K562 (cell line): Measurements from ENCODE around the gene EEFSEC. TPM values are rescaled to one million over a fixed set of nuclear protein-coding genes. Genes with fewer than 3 reads are reported as not detected.

Experiments
- ZNF24 ChIP-seq: fragments of 450-650 bp; IDR thresholded peaks from 2 replicates; pipeline ENCODE4 v1.6.1; 2016
- ZNF77 ChIP-seq: fragments of 250-450 bp; sonication (Bioruptor Pico); IDR thresholded peaks from 2 replicates; pipeline ENCODE4 v1.5.0; 2020
- polyA plus RNA-seq, 8 experiments: library from polyadenylated mRNA; depleted of rRNA in 4 of 8; stranded (reverse) in 5 of 8; unstranded in 3 of 8; fragments of >200 nt; fragmentation: Nextera tagmentation in 2 of 8; fragmentation: Illumina TruSeq in 1 of 8; extraction: Ambion mirVana in 2 of 8; extraction: Trizol in 1 of 8; gene quantifications; 2 replicates each; pipeline versions ENCODE4 v1.2.1 to v1.2.3, GENCODE V29; 2011 to 2014; ENCODE audit warnings: inconsistent platforms in 1 of 8, missing spikeins in 1 of 8
- total RNA-seq, 7 experiments: library from RNA; depleted of rRNA in 6 of 7; stranded (reverse); fragments of >200 nt in 6 of 7; fragmentation: Illumina TruSeq in 2 of 7; extraction: Trizol in 2 of 7; gene quantifications; 2 replicates each; pipeline versions ENCODE4 v1.2.1 to v1.2.3, GENCODE V29; 2011 to 2021; ENCODE audit warnings: low replicate concordance in 1 of 7
- TF ChIP-seq, protein P1 (sequence below): fragments of 200-600 bp; sonication (generic); IDR thresholded peaks from one replicate; pipeline ENCODE4 v1.6.1; 2012; ENCODE audit warnings: mild to moderate bottlenecking, low read depth, low read length, inconsistent platforms
- TF ChIP-seq, protein P2 (sequence below): sonication (generic); formaldehyde crosslinking; IDR thresholded peaks from 2 replicates; pipeline ENCODE4 v1.8.0; 2022; ENCODE audit warnings: mild to moderate bottlenecking, missing genetic modification reagents
- TF ChIP-seq, protein P3 (sequence below): fragments of 450-650 bp; IDR thresholded peaks from 2 replicates; pipeline ENCODE4 v1.6.1; 2016; ENCODE audit warnings: mild to moderate bottlenecking, moderate library complexity

The EEFSEC gene
- total and polyA plus RNA-seq, 9 of the 15 experiments (the other 6 are each of a cell fraction or from before 2014, with no cell fraction given) = 0.35 to 11.8 (median 7.7) TPM

DNA sequence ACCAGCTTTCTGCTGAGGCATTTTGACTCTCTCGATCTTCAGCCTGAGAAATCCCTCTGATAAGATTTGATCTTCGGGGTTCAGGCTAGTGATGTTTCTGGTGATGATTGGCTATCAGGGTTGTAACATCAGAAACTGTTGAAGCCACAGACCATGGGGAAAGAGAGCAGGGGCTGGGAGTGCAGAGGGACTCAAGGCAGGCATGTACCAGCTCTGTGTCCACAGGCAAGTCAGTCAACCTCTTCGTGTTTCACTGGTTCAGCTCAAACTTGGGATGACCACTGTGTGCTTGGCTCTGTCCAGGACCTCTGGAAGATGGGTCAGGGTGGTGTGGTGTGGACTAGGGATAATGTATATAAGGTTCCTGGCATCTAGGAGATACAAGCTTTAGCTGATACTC is 116.5 kb downstream of the EEFSEC start (continued):
- TF ChIP-seq, protein P1, sequence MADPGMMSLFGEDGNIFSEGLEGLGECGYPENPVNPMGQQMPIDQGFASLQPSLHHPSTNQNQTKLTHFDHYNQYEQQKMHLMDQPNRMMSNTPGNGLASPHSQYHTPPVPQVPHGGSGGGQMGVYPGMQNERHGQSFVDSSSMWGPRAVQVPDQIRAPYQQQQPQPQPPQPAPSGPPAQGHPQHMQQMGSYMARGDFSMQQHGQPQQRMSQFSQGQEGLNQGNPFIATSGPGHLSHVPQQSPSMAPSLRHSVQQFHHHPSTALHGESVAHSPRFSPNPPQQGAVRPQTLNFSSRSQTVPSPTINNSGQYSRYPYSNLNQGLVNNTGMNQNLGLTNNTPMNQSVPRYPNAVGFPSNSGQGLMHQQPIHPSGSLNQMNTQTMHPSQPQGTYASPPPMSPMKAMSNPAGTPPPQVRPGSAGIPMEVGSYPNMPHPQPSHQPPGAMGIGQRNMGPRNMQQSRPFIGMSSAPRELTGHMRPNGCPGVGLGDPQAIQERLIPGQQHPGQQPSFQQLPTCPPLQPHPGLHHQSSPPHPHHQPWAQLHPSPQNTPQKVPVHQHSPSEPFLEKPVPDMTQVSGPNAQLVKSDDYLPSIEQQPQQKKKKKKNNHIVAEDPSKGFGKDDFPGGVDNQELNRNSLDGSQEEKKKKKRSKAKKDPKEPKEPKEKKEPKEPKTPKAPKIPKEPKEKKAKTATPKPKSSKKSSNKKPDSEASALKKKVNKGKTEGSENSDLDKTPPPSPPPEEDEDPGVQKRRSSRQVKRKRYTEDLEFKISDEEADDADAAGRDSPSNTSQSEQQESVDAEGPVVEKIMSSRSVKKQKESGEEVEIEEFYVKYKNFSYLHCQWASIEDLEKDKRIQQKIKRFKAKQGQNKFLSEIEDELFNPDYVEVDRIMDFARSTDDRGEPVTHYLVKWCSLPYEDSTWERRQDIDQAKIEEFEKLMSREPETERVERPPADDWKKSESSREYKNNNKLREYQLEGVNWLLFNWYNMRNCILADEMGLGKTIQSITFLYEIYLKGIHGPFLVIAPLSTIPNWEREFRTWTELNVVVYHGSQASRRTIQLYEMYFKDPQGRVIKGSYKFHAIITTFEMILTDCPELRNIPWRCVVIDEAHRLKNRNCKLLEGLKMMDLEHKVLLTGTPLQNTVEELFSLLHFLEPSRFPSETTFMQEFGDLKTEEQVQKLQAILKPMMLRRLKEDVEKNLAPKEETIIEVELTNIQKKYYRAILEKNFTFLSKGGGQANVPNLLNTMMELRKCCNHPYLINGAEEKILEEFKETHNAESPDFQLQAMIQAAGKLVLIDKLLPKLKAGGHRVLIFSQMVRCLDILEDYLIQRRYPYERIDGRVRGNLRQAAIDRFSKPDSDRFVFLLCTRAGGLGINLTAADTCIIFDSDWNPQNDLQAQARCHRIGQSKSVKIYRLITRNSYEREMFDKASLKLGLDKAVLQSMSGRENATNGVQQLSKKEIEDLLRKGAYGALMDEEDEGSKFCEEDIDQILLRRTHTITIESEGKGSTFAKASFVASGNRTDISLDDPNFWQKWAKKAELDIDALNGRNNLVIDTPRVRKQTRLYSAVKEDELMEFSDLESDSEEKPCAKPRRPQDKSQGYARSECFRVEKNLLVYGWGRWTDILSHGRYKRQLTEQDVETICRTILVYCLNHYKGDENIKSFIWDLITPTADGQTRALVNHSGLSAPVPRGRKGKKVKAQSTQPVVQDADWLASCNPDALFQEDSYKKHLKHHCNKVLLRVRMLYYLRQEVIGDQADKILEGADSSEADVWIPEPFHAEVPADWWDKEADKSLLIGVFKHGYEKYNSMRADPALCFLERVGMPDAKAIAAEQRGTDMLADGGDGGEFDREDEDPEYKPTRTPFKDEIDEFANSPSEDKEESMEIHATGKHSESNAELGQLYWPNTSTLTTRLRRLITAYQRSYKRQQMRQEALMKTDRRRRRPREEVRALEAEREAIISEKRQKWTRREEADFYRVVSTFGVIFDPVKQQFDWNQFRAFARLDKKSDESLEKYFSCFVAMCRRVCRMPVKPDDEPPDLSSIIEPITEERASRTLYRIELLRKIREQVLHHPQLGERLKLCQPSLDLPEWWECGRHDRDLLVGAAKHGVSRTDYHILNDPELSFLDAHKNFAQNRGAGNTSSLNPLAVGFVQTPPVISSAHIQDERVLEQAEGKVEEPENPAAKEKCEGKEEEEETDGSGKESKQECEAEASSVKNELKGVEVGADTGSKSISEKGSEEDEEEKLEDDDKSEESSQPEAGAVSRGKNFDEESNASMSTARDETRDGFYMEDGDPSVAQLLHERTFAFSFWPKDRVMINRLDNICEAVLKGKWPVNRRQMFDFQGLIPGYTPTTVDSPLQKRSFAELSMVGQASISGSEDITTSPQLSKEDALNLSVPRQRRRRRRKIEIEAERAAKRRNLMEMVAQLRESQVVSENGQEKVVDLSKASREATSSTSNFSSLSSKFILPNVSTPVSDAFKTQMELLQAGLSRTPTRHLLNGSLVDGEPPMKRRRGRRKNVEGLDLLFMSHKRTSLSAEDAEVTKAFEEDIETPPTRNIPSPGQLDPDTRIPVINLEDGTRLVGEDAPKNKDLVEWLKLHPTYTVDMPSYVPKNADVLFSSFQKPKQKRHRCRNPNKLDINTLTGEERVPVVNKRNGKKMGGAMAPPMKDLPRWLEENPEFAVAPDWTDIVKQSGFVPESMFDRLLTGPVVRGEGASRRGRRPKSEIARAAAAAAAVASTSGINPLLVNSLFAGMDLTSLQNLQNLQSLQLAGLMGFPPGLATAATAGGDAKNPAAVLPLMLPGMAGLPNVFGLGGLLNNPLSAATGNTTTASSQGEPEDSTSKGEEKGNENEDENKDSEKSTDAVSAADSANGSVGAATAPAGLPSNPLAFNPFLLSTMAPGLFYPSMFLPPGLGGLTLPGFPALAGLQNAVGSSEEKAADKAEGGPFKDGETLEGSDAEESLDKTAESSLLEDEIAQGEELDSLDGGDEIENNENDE = no peak
- TF ChIP-seq, protein P2, sequence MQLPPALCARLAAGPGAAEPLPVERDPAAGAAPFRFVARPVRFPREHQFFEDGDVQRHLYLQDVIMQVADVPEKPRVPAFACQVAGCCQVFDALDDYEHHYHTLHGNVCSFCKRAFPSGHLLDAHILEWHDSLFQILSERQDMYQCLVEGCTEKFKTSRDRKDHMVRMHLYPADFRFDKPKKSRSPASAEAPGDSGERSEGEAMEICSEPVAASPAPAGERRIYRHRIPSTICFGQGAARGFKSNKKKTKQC (CRISPR knock-in tag) = no peak
- no peak for TF ChIP-seq ZNF77 (CRISPR knock-in tag)
- TF ChIP-seq ZNF24 = no peak
- TF ChIP-seq, protein P3, sequence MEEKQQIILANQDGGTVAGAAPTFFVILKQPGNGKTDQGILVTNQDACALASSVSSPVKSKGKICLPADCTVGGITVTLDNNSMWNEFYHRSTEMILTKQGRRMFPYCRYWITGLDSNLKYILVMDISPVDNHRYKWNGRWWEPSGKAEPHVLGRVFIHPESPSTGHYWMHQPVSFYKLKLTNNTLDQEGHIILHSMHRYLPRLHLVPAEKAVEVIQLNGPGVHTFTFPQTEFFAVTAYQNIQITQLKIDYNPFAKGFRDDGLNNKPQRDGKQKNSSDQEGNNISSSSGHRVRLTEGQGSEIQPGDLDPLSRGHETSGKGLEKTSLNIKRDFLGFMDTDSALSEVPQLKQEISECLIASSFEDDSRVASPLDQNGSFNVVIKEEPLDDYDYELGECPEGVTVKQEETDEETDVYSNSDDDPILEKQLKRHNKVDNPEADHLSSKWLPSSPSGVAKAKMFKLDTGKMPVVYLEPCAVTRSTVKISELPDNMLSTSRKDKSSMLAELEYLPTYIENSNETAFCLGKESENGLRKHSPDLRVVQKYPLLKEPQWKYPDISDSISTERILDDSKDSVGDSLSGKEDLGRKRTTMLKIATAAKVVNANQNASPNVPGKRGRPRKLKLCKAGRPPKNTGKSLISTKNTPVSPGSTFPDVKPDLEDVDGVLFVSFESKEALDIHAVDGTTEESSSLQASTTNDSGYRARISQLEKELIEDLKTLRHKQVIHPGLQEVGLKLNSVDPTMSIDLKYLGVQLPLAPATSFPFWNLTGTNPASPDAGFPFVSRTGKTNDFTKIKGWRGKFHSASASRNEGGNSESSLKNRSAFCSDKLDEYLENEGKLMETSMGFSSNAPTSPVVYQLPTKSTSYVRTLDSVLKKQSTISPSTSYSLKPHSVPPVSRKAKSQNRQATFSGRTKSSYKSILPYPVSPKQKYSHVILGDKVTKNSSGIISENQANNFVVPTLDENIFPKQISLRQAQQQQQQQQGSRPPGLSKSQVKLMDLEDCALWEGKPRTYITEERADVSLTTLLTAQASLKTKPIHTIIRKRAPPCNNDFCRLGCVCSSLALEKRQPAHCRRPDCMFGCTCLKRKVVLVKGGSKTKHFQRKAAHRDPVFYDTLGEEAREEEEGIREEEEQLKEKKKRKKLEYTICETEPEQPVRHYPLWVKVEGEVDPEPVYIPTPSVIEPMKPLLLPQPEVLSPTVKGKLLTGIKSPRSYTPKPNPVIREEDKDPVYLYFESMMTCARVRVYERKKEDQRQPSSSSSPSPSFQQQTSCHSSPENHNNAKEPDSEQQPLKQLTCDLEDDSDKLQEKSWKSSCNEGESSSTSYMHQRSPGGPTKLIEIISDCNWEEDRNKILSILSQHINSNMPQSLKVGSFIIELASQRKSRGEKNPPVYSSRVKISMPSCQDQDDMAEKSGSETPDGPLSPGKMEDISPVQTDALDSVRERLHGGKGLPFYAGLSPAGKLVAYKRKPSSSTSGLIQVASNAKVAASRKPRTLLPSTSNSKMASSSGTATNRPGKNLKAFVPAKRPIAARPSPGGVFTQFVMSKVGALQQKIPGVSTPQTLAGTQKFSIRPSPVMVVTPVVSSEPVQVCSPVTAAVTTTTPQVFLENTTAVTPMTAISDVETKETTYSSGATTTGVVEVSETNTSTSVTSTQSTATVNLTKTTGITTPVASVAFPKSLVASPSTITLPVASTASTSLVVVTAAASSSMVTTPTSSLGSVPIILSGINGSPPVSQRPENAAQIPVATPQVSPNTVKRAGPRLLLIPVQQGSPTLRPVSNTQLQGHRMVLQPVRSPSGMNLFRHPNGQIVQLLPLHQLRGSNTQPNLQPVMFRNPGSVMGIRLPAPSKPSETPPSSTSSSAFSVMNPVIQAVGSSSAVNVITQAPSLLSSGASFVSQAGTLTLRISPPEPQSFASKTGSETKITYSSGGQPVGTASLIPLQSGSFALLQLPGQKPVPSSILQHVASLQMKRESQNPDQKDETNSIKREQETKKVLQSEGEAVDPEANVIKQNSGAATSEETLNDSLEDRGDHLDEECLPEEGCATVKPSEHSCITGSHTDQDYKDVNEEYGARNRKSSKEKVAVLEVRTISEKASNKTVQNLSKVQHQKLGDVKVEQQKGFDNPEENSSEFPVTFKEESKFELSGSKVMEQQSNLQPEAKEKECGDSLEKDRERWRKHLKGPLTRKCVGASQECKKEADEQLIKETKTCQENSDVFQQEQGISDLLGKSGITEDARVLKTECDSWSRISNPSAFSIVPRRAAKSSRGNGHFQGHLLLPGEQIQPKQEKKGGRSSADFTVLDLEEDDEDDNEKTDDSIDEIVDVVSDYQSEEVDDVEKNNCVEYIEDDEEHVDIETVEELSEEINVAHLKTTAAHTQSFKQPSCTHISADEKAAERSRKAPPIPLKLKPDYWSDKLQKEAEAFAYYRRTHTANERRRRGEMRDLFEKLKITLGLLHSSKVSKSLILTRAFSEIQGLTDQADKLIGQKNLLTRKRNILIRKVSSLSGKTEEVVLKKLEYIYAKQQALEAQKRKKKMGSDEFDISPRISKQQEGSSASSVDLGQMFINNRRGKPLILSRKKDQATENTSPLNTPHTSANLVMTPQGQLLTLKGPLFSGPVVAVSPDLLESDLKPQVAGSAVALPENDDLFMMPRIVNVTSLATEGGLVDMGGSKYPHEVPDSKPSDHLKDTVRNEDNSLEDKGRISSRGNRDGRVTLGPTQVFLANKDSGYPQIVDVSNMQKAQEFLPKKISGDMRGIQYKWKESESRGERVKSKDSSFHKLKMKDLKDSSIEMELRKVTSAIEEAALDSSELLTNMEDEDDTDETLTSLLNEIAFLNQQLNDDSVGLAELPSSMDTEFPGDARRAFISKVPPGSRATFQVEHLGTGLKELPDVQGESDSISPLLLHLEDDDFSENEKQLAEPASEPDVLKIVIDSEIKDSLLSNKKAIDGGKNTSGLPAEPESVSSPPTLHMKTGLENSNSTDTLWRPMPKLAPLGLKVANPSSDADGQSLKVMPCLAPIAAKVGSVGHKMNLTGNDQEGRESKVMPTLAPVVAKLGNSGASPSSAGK = no peak
